ENCODE results near the gene PDE6A.

The PDE6A gene

GRCh38 chr5:149834246-149834855 is 110.2 kb downstream of the PDE6A start:
- peak; percentile 68 for DNase-seq

- no peak for DNase-seq
These were observed 111.3 kb downstream of the PDE6A start for GRCh38 chr5:149833116-149833827.

- no peak for DNase-seq
These were observed 112.0 kb downstream of the PDE6A start for GRCh38 chr5:149832636-149833035.

DNA sequence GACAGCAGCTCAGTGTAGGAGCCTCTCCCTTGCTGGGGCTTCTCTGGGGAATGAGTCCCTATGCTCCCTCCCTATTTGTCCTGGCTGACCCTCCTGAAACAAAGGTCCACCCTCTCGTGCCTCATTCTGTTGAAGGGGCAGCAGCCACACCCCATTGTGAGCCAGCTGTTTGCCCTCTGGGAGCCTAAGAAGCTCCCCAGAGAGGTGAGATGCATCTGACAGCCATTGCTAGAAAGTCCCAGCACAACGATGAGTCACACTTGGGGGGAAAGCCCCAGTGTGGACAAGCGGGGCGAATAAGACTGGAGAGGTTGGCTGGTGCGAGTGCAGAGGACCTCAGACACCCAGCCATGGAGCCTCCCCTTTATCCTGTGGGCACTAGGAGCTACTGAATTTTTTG is 113.1 kb downstream of the PDE6A start:
- no peak for DNase-seq

GRCh38 chr5:149830579-149830978 is 114.0 kb downstream of the PDE6A start:
- DNase-seq, result no peak

DNA sequence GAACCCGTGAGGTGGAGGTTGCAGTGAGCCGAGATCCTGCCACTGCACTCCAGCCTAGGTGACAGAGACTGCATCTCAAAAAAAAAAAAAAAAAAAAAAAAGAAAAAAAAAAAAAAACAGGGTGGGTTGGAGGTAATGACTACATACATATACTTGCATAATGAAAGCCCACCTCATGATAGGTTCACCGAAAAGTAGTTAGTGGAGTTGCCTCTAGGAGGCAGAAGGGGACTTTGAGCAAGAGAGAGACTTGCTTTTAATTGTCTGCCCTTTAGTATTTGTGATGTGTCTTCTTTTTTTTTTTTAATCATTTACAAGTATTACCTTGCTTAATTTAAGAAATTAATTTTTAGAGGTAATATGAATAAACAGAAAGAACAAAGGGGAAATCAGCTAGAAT is 114.6 kb downstream of the PDE6A start:
- DNase-seq, result peak; percentile 14

DNA sequence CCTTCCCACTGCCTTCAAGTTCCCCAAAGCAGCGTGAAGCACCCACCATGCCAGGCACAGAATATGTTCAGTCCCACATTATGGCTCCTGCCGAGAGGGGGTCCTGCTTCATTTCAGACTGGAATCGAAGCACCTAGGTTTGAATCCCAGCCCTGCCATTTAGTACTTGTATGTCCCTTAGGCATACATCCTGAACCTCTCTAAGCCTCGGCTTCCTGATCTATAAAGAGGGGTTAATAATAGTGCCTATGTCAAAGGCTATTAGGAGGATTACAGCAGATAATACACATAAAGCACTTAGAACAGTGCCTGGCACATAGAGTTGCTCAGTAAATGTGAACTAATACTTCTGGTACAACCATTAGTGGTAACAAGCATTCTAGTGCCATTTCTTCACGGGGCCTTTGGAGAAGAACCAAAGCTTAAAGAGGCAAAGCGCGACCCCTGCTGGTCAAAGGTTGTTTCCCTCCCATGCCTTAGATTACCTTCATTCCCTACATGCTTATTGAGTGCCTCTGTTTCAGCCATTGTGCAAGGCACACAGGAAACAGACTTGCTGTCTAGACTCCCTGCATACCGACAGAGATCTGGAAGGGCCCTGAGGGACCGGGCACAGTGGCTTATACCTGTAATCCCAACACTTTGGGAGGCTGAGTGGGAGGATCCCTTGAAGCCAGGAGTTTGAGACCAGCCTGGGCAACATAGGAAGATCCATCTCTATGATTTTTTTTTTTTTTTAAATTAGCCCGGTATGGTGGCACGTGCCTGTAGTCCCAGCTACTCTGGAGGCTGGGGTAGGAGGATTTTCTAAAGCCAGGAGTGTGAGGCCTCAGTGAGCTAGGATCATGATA is 116.2 kb downstream of the PDE6A start:
- DNase-seq, result peak; percentile 89

DNA sequence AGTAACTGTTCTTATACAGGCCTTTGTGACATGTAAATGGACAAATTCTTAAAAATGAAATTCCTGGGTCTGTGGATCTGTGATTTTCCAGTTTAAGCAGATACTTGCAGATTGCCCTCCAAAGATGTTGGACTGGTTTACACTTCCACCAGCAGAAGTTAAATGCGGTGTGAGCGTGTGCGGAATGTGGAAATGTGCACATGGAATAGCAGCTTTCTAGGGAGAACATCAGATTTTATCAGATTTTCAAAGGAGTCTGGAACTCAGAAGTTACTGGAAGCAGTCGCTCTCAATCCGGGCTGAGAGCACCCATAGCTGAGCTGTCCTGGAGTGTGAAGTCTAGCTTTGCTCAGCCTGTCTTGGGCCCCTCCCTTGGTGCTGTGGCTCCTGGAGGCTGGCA is 117.0 kb downstream of the PDE6A start:
- no peak for DNase-seq

DNA sequence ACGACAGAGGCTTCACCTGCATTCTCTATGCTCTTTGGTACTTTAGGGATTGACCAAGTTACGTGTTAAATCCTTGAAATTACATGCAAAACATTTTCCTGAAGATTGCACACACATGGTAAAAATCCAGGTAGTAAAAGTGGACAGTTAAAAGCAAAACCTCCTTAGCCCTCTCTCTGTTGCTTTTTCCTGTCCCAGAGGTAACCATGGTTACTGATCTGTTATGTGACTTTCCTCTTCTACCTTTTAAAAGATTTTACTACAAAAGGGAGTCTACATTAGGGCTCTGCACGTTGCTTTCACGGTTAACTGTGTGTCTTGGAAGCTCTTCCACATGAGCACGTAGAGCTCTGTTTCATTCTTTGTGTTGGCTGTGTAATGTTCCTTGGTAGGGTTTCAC is 117.5 kb downstream of the PDE6A start:
- no peak for DNase-seq

GRCh38 chr5:149826574-149826973 is 118.0 kb downstream of the PDE6A start:
- DNase-seq, result peak; percentile 14

- DNase-seq, result no peak
These were observed 119.7 kb downstream of the PDE6A start for GRCh38 chr5:149824846-149825245.

- DNase-seq, result no peak
These were observed 120.5 kb downstream of the PDE6A start for GRCh38 chr5:149824120-149824519.

GRCh38 chr5:149823375-149823774 is 121.2 kb downstream of the PDE6A start:
- DNase-seq, result no peak

- no peak for DNase-seq
These were observed 122.3 kb downstream of the PDE6A start for GRCh38 chr5:149822301-149822700.

DNA sequence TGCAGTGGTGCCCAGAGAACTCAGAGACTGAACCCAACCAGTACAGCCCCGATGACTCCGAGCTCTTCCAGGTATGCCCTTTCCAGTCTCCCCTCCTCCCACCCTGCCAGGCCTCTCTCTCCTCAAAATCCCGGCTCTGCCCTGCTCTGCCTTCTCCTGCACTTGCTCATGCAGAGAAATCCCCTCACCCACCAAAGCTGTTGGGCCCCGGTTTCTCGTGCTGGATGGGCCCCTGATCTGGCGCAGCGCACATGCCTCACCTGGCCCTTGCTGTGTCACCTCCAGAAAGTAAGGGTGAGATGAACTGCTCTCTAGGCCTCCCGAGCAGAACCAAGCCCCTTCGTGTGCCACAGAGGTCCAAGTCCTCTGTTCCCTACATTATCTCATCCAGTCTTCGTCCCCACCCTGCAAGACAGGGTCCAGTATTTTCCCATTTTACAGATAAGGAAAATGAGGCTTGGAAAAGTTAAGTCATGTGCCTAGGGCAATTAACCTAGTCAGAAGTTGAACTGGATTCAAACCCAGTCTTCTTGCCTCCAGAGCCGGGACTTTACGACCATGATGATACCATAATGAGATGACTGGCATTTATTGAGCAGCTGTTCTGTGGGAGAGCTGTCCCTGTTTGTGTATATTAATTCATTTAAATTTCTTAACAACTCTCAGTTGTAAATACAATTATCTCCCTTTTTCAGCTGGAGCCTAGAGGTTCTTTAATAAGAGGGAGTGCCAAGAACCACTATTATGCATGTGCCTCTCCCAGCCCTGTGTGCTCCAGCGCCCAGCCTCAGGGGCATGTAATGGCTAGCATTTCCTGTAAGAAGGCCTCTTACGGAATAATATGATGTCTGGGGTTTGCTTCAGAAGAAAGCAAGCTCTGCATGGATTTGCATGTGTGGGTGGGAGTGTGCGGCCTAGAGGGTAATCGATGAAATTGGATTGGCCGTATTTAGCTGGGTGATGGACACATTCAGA is 123.8 kb downstream of the PDE6A start:
- no peak for DNase-seq

DNA sequence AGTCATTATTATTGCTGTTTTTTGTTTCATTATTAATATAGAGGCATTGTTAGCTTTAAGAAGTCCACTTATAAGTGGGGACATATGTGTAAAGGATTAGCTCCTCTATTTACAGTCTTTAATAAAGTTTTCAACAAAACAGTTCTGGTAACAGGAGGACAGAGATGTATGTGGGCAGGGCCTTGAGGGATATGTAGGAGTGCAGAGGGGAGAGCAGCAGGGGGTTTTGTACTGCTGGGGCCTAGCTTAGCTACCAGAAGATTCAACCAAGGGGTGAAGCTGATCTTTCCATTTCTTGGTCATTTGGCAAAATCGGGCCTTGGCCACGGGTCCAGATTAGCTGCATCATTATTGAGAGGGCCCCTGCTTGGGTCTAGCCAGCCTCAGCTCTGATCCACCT is 124.6 kb downstream of the PDE6A start:
- DNase-seq, result no peak

- DNase-seq, result no peak
These were observed 126.5 kb downstream of the PDE6A start for GRCh38 chr5:149818116-149818515.

DNA sequence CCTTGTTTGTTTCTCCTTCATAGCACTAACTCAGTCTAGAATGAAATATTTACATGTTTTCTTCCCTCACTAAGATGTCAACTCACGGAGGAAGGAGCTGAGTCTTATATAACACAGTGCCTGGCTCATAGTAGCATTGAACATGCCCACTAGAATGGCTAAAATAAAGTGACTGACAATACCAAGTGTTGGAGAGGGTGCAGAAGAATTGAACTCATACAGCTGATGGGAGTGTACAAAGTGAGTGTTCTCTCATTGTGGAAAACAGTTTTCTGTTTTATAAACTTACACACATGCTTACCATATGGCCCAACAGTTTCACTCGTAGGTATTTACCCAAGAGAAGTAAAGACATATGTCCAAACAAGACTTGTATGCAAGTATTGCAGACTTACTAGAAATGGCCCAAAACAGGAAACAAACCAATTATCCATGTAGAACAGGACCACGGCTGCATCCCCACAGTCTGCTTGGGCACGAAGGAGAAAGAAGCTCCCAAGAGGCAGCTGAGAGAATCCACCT is 127.0 kb downstream of the PDE6A start:
- DNase-seq, result no peak

DNA sequence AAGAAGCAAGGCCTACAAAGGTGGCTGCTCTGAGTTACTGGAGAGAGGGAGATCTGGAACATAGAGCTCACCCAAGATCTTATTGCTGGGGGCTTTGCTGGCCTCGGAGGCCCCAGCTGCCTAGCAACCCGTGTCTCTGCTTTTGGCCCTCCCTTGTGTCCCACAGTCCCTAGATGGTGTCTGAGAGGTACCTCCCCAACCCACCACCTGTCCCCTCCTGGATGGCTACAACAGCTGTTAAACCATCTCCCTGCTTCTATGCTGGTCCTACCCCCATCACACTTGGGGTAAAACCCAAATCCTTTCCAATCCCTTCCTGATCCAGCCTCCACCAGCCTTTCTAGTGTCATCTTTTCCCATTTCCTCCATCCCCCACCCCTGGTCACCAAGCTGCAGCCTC is 127.9 kb downstream of the PDE6A start:
- DNase-seq, result no peak

- DNase-seq, result no peak
These were observed 133.1 kb downstream of the PDE6A start for GRCh38 chr5:149811453-149811852.

- DNase-seq, result no peak
These were observed 133.7 kb downstream of the PDE6A start for GRCh38 chr5:149810856-149811255.
